Endodermal cell (in vitro differentiated cells): ENCODE measurements around the gene BANP. TPM values are rescaled to one million over a fixed set of nuclear protein-coding genes. Genes with fewer than 3 reads are reported as not detected.
"Not testable (repeated sequence)": the region's sequence is repeated elsewhere in the genome, so short reads cannot be mapped to it uniquely, and the experiment has no call there.

Experiments
- DNase-seq: peaks from one replicate; pipeline ENCODE4 v3.0.0-alpha.2; 2017
- H3K27ac ChIP-seq: 2 replicates; pipeline ENCODE4 v1.5.1; 2013; ENCODE audit warnings: mild to moderate bottlenecking, low read depth, low read length, moderate library complexity
- H3K27me3 ChIP-seq: 2 replicates; pipeline ENCODE4 v1.6.1; 2013; ENCODE audit warnings: mild to moderate bottlenecking, low read length, moderate library complexity; ENCODE audit not compliant: insufficient read depth, control insufficient read depth, poor library complexity, severe bottlenecking
- H3K36me3 ChIP-seq: 2 replicates; pipeline ENCODE4 v1.7.0; 2013; ENCODE audit warnings: mild to moderate bottlenecking, low read length, moderate library complexity; ENCODE audit not compliant: control insufficient read depth, insufficient read depth
- H3K4me1 ChIP-seq: one replicate; pipeline ENCODE4 v1.7.0; 2013; ENCODE audit warnings: low read length; ENCODE audit not compliant: control insufficient read depth, insufficient read depth
- H3K4me3 ChIP-seq: 2 replicates; pipeline ENCODE4 v1.5.1; 2013; ENCODE audit warnings: mild to moderate bottlenecking, low read length, moderate library complexity
- H3K9ac ChIP-seq: 2 replicates; pipeline ENCODE4 v1.6.1; 2013; ENCODE audit warnings: mild to moderate bottlenecking, low read length, moderate library complexity; ENCODE audit not compliant: poor library complexity, severe bottlenecking; ENCODE audit errors: extremely low read depth
- H3K9me3 ChIP-seq: 2 replicates; pipeline ENCODE4 v1.6.1; 2013; ENCODE audit warnings: mild to moderate bottlenecking, low read length, moderate library complexity; ENCODE audit not compliant: control insufficient read depth
- H3K27ac Mint-ChIP-seq: 2 replicates; pipeline ENCODE4 v1.8.0; 2020; ENCODE audit warnings: mixed read lengths
- H3K27me3 Mint-ChIP-seq: 2 replicates; pipeline ENCODE4 v1.8.0; 2021; ENCODE audit warnings: mild to moderate bottlenecking, mixed read lengths; ENCODE audit not compliant: insufficient read depth
- H3K36me3 Mint-ChIP-seq: 2 replicates; pipeline ENCODE4 v1.8.0; 2020; ENCODE audit warnings: low read depth, mixed read lengths
- H3K4me1 Mint-ChIP-seq: 2 replicates; pipeline ENCODE4 v1.8.0; 2020; ENCODE audit warnings: mixed read lengths
- H3K4me3 Mint-ChIP-seq: 2 replicates; pipeline ENCODE4 v1.8.0; 2020; ENCODE audit warnings: mild to moderate bottlenecking, moderate library complexity, mixed read lengths
- H3K9me3 Mint-ChIP-seq: 2 replicates; pipeline ENCODE4 v1.8.0; 2020; ENCODE audit warnings: mild to moderate bottlenecking, mixed read lengths
- CTCF ChIP-seq: fragments of 200-600 bp; sonication (generic); conservative IDR thresholded peaks from 2 replicates; pipeline ENCODE4 v1.5.0; 2021; ENCODE audit warnings: antibody characterized with exemption, mild to moderate bottlenecking
- WGBS, 2 experiments: methylation state at CpG; one replicate each; pipeline versions ENCODE4 v1.1.5 to v1.1.7; 2013; ENCODE audit warnings: missing lambda C conversion rate in 2 of 2, mixed read lengths in 1 of 2; ENCODE audit not compliant: insufficient coverage in 1 of 2, insufficient read length in 1 of 2; 5-methylcytosine and 5-hydroxymethylcytosine counted together
- total RNA-seq, 2 donors: library from RNA; stranded (reverse); fragmentation: NEBNext Ultra II Directional in 1 of 2; extraction: Animal tissue kit (Norgen Biotek cat#: 25700) in 1 of 2; gene quantifications; 2 replicates in 1 of 2; 3 replicates in 1 of 2; pipeline ENCODE4 v1.2.1, GENCODE V29; 2021

Gene BANP
- total RNA-seq, 2 donors from 2014 or later: 39.5 to 45.5 TPM

- H3K27ac ChIP-seq, H3K36me3 Mint-ChIP-seq, H3K27ac Mint-ChIP-seq, H3K27me3 Mint-ChIP-seq, H3K4me3 Mint-ChIP-seq, H3K9me3 Mint-ChIP-seq, H3K9me3 ChIP-seq, H3K4me1 Mint-ChIP-seq, H3K4me3 ChIP-seq, DNase-seq, H3K27me3 ChIP-seq, H3K36me3 ChIP-seq, H3K4me1 ChIP-seq, H3K9ac ChIP-seq: not testable (repeated sequence)
- WGBS, 2 experiments: 88 to 89% methylated on average over 12 to 14 of the region's 14 CpGs
Measured at GRCh38 chr16:87936016-87936374, 15.2 kb upstream of the BANP start.

- Histone ChIP-seq H3K4me3 (no peak within 1 kb of the TSS), H3K36me3 (no peaks in the 10 kb centered on the region), H3K27me3 (no peaks in the 10 kb centered on the region), H3K9ac (no peak within 1 kb of the TSS), H3K4me1 (no peaks in the 10 kb centered on the region), H3K27ac (no peak within 1 kb of the TSS), H3K9me3 (no peaks in the 10 kb centered on the region)
- no peak within 1 kb of the TSS for H3K27ac Mint-ChIP-seq
- peaks cover 8% of the 10 kb centered on the region for H3K4me1 Mint-ChIP-seq
- no peaks in the 10 kb centered on the region for H3K36me3 Mint-ChIP-seq
- peaks cover 2% of the 10 kb centered on the region for H3K27me3 Mint-ChIP-seq
- no peak within 1 kb of the TSS for H3K4me3 Mint-ChIP-seq
- TF ChIP-seq CTCF: no peak
- WGBS, 2 experiments: 92 to 96% methylated on average over 7 to 15 of the region's 15 CpGs
- no peak for DNase-seq
- peaks cover 3% of the 10 kb centered on the region for H3K9me3 Mint-ChIP-seq
Measured at GRCh38 chr16:87936375-87937230, 14.6 kb upstream of the BANP start, which contains the start of gene CA5A. CA5A (minus strand) TSS chr16:87936529; CDS start chr16:87936450, 79 bp downstream.

- H3K36me3 Mint-ChIP-seq, H3K4me3 ChIP-seq, H3K4me1 Mint-ChIP-seq, H3K27me3 Mint-ChIP-seq, H3K27me3 ChIP-seq, H3K4me3 Mint-ChIP-seq, DNase-seq, H3K9ac ChIP-seq, H3K27ac ChIP-seq, H3K9me3 Mint-ChIP-seq, H3K27ac Mint-ChIP-seq, H3K36me3 ChIP-seq, H3K9me3 ChIP-seq, H3K4me1 ChIP-seq: not testable (repeated sequence)
- 88 to 91% methylated on average over 5 to 6 of the region's 7 CpGs for WGBS, 2 experiments
Measured at GRCh38 chr16:87937231-87937542, 14.0 kb upstream of the BANP start.

- DNase-seq: no peak
- Mint-ChIP-seq H3K27me3 (peaks cover 2% of the 10 kb centered on the region), H3K9me3 (no peaks in the 10 kb centered on the region), H3K27ac (no peak overlapping the region), H3K4me1 (no peaks in the 10 kb centered on the region), H3K4me3 (no peak overlapping the region), H3K36me3 (no peaks in the 10 kb centered on the region)
- Histone ChIP-seq H3K9me3 (no peaks in the 10 kb centered on the region), H3K9ac (no peak overlapping the region), H3K4me1 (no peaks in the 10 kb centered on the region), H3K4me3 (no peak overlapping the region), H3K36me3 (no peaks in the 10 kb centered on the region), H3K27ac (no peak overlapping the region), H3K27me3 (no peaks in the 10 kb centered on the region)
- TF ChIP-seq CTCF: no peak
- 93 to 98% methylated on average over 4 of the region's 4 CpGs for WGBS, 2 experiments
Measured at GRCh38 chr16:87938412-87938949, 12.8 kb upstream of the BANP start.
